ENCODE measurements around the gene KCTD2. TPM values are rescaled to one million over a fixed set of nuclear protein-coding genes. Genes with fewer than 3 reads are reported as not detected.

KCTD2 gene
- total RNA-seq, 1 donor from 2014 or later = 24.9 TPM

DNA sequence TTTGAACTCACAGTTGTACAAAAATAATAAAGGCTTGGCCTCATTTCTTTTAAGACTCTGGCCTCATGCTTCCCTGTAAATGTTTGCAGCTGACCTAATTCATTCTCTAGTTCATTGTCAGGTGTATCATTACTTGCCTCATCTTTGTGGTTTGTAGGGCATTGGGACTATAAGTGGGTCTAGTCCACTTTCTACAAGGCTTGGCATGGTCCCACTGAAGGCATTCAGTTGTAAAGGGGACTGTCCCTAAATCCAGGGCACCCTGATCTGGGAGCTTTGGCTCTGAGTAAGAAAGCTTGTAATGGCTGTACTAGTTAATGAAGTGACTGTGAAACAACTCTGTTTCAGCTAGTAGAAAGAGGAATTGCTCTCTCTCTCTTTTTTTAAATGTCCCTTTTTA lies 2.7 kb downstream of the KCTD2 start:
- H3K36me3 Mint-ChIP-seq (ENCODE audit: insufficient read depth) = peaks cover 13% of the 10 kb centered on the region
- TF ChIP-seq, protein P1, sequence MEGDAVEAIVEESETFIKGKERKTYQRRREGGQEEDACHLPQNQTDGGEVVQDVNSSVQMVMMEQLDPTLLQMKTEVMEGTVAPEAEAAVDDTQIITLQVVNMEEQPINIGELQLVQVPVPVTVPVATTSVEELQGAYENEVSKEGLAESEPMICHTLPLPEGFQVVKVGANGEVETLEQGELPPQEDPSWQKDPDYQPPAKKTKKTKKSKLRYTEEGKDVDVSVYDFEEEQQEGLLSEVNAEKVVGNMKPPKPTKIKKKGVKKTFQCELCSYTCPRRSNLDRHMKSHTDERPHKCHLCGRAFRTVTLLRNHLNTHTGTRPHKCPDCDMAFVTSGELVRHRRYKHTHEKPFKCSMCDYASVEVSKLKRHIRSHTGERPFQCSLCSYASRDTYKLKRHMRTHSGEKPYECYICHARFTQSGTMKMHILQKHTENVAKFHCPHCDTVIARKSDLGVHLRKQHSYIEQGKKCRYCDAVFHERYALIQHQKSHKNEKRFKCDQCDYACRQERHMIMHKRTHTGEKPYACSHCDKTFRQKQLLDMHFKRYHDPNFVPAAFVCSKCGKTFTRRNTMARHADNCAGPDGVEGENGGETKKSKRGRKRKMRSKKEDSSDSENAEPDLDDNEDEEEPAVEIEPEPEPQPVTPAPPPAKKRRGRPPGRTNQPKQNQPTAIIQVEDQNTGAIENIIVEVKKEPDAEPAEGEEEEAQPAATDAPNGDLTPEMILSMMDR (IDR thresholded peaks at IDR 0.05; ENCODE audit: unreplicated experiment) = no peak
- H3K27me3 Mint-ChIP-seq = no peaks in the 10 kb centered on the region
- peaks cover 23% of the 10 kb centered on the region for H3K4me1 Mint-ChIP-seq (ENCODE audit: low read depth)
- H3K9me3 Mint-ChIP-seq (ENCODE audit: low read depth) = no peaks in the 10 kb centered on the region
- no peak overlapping the region for H3K27ac Mint-ChIP-seq
- no peak overlapping the region for H3K4me3 Mint-ChIP-seq (ENCODE audit: low read depth)
- DNase-seq (ENCODE audit: low spot score, unreplicated experiment) = no peak

DNA sequence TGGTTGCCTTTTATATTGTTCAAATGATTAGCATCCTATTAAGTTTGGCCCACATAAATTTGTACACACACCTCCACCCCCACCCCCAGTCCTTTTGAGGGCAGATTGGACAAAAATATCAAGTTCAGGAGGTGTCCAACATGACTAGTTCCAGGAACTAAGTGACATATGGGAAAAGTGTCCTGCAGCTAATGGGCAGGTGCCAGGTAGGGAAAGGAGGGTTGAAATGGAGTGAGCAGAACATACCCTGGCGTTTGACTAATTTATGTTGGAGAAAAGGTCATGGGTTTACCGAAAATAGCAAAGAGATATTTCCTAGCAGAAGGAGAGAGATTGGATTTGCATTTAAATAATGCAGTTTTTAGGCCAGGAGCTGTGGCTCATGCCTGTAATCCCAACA lies 4.9 kb downstream of the KCTD2 start:
- TF ChIP-seq, protein P1 (IDR thresholded peaks at IDR 0.05; ENCODE audit: unreplicated experiment) = no peak
- no peak overlapping the region for H3K27ac Mint-ChIP-seq
- no peaks in the 10 kb centered on the region for H3K9me3 Mint-ChIP-seq (ENCODE audit: low read depth)
- H3K4me3 Mint-ChIP-seq (ENCODE audit: low read depth) = no peak overlapping the region
- DNase-seq (ENCODE audit: low spot score, unreplicated experiment) = no peak
- peaks cover 18% of the 10 kb centered on the region for H3K36me3 Mint-ChIP-seq (ENCODE audit: insufficient read depth)
- peaks cover 12% of the 10 kb centered on the region for H3K4me1 Mint-ChIP-seq (ENCODE audit: low read depth)
- H3K27me3 Mint-ChIP-seq = no peaks in the 10 kb centered on the region

DNA sequence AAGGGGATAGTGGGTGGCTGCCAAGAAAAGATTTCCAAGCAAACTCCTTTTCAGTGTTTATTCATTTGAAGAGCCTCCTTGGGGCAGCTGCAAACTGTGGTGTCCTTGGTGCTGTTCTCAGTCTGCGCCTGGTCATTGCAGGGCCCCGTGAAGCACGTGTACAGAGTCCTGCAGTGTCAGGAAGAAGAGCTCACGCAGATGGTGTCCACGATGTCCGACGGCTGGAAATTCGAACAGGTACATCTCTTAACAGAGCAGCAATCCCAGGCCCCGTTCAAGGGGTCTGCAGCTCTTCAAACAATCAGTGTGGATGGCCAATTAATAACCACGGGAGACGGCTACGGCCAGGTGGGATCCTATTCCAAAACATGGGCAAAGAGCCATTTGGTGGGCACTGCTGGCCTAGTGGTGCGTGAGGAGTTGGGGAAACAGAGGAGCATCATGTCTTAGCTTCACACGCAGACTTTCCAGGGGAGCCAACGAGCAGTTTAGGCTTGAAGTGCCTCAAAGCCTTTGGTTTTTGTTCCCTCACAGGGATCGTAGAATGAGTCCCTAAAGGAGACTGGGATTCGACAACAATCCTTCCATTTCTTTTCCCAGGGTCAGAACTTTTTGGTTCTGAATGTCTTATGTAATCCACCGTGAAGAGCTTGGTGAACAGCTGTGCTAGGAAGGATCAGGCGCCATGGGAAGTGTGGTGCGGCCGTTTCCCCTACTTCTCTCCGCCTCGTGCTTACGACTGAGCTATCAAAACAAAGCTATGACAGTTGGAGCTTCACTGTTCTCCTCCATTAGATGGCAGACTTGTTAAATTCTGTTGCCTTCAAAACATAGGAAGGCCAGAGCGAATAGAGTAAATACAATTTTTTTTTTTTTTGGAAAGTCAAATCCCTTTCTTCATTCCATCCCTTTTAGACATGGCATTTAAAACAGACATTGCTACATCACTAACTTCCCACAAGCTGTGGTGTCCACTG lies 12.6 kb downstream of the KCTD2 start:
- H3K4me3 Mint-ChIP-seq (ENCODE audit: low read depth) = no peak overlapping the region
- no peaks in the 10 kb centered on the region for H3K27me3 Mint-ChIP-seq
- H3K9me3 Mint-ChIP-seq (ENCODE audit: low read depth) = no peaks in the 10 kb centered on the region
- H3K4me1 Mint-ChIP-seq (ENCODE audit: low read depth) = no peaks in the 10 kb centered on the region
- no peak for DNase-seq (ENCODE audit: low spot score, unreplicated experiment)
- TF ChIP-seq, protein P1 (IDR thresholded peaks at IDR 0.05; ENCODE audit: unreplicated experiment) = no peak
- peaks cover 22% of the 10 kb centered on the region for H3K36me3 Mint-ChIP-seq (ENCODE audit: insufficient read depth)
- no peak overlapping the region for H3K27ac Mint-ChIP-seq

DNA sequence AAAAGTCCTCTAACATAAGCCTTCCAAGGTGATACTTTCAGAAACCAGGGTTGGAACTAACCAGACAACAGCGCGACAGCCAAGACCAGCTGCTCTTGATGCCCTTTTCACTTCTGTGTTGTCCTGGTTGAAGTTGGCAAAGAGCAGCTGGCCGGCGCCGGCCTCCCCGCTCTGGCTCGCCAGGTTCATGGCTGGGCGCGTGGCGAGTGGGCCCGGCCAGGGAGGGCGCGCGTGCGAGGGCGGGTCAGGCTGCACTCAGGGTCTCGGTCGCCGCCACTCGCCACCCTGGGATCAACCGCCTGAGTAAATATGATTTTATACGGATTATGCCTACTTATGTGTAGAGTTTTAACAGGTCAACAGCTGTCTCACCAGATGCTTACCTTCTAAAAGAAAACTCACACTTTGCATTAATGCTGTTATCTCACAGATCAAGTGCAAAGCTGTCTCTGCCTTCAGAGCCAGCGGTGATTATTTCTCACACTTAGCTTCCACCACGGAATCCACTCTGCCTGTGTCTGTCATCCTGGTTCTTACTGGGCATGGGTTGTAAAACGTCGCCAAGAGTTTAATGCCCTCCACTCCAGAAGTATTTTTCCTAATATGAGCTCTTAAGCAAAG lies 13.5 kb downstream of the KCTD2 start:
- no peak overlapping the region for H3K27ac Mint-ChIP-seq
- DNase-seq (ENCODE audit: low spot score, unreplicated experiment) = no peak
- H3K4me3 Mint-ChIP-seq (ENCODE audit: low read depth) = no peak overlapping the region
- no peaks in the 10 kb centered on the region for H3K27me3 Mint-ChIP-seq
- H3K36me3 Mint-ChIP-seq (ENCODE audit: insufficient read depth) = peaks cover 20% of the 10 kb centered on the region
- no peaks in the 10 kb centered on the region for H3K4me1 Mint-ChIP-seq (ENCODE audit: low read depth)
- TF ChIP-seq, protein P1 (IDR thresholded peaks at IDR 0.05; ENCODE audit: unreplicated experiment) = no peak
- no peaks in the 10 kb centered on the region for H3K9me3 Mint-ChIP-seq (ENCODE audit: low read depth)

DNA sequence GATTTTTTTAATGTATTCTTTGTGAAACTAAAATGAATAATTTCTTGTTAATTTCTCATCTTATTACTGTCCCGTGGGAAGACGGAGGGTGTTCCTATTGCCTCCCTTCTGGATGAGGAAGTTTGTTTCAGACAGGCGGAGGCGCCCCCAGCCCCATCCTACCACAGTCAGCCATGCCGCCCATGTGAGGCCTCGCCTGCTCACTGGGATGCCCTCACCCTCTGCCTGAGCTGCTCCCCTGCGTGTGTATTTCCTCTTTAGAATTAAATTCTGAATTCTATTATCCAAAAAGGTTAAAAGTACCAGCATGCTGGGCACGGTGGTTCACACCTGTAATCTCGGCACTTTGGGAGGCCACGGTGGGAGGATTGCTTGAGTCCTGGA lies 14.0 kb downstream of the KCTD2 start:
- TF ChIP-seq, protein P1 (IDR thresholded peaks at IDR 0.05; ENCODE audit: unreplicated experiment) = no peak
- H3K4me1 Mint-ChIP-seq (ENCODE audit: low read depth) = no peaks in the 10 kb centered on the region
- H3K27me3 Mint-ChIP-seq = no peaks in the 10 kb centered on the region
- no peak overlapping the region for H3K27ac Mint-ChIP-seq
- DNase-seq (ENCODE audit: low spot score, unreplicated experiment) = no peak
- H3K9me3 Mint-ChIP-seq (ENCODE audit: low read depth) = no peaks in the 10 kb centered on the region
- peaks cover 20% of the 10 kb centered on the region for H3K36me3 Mint-ChIP-seq (ENCODE audit: insufficient read depth)
- H3K4me3 Mint-ChIP-seq (ENCODE audit: low read depth) = no peak overlapping the region

All from progenitor cell of endocrine pancreas (in vitro differentiated cells).